Measurements from ENCODE around the gene ATP9A.

DNA sequence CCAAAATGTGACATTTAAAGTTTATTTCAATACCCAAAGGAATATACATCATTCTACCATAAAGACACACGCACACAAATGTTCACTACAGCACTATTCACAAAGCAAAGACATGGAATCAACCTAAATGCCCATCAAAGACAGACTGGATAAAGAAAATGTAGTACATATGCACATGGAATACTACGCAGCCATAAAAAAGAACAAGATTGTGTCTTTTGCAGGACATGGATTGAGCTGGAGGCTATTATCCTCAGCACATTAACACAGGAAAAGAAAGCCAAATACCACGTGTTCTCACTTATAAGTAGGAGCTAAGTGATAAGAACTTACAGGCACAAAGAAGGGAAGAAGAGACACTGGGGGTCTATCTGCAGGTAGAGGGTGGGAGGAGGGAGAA, 22.4 kb downstream of the ATP9A start:
- TF ChIP-seq, protein P1, sequence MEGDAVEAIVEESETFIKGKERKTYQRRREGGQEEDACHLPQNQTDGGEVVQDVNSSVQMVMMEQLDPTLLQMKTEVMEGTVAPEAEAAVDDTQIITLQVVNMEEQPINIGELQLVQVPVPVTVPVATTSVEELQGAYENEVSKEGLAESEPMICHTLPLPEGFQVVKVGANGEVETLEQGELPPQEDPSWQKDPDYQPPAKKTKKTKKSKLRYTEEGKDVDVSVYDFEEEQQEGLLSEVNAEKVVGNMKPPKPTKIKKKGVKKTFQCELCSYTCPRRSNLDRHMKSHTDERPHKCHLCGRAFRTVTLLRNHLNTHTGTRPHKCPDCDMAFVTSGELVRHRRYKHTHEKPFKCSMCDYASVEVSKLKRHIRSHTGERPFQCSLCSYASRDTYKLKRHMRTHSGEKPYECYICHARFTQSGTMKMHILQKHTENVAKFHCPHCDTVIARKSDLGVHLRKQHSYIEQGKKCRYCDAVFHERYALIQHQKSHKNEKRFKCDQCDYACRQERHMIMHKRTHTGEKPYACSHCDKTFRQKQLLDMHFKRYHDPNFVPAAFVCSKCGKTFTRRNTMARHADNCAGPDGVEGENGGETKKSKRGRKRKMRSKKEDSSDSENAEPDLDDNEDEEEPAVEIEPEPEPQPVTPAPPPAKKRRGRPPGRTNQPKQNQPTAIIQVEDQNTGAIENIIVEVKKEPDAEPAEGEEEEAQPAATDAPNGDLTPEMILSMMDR (IDR thresholded peaks at IDR 0.05): no peak
- TF ChIP-seq POLR2A (IDR thresholded peaks at IDR 0.05): no peak
